Cardiac muscle cell (in vitro differentiated cells and primary cell): Measurements from ENCODE around the gene FLAD1. TPM values are rescaled to one million over a fixed set of nuclear protein-coding genes. Genes with fewer than 3 reads are reported as not detected.

ENCODE experiments used
- DNase-seq, 2 donors: peaks; one replicate each; pipeline versions ENCODE4 v3.0.0 to v3.0.0-alpha.2; 2010 to 2017; ENCODE audit warnings: low read depth in 1 of 2, low spot score in 1 of 2
- H3K27ac ChIP-seq: fragments of 200-600 bp; sonication (generic); 2 replicates; pipeline ENCODE4 v1.5.1; 2016
- H3K27me3 ChIP-seq: fragments of 200-600 bp; sonication (generic); 2 replicates; pipeline ENCODE4 v1.6.0; 2016; ENCODE audit warnings: control low read depth
- H3K36me3 ChIP-seq: fragments of 200-600 bp; sonication (generic); 2 replicates; pipeline ENCODE4 v1.5.1; 2016; ENCODE audit warnings: control low read depth
- H3K4me1 ChIP-seq: fragments of 200-600 bp; sonication (generic); 2 replicates; pipeline ENCODE4 v1.8.1; 2017; ENCODE audit warnings: low read depth, mild to moderate bottlenecking, mixed run types
- H3K4me3 ChIP-seq: fragments of 200-600 bp; sonication (generic); 2 replicates; pipeline ENCODE4 v1.5.1; 2016; ENCODE audit warnings: mild to moderate bottlenecking
- H3K9me3 ChIP-seq: fragments of 200-600 bp; sonication (generic); 2 replicates; pipeline ENCODE4 v1.5.1; 2017; ENCODE audit warnings: low read depth, mild to moderate bottlenecking, control low read depth
- CTCF ChIP-seq: IDR thresholded peaks from 2 replicates; pipeline ENCODE4 v1.5.1; 2012; ENCODE audit warnings: low read depth, mild to moderate bottlenecking, low read length
- polyA plus RNA-seq: library from polyadenylated mRNA; unstranded; fragments of >200 nt; fragmentation: Nextera tagmentation; extraction: Ambion mirVana; gene quantifications from 2 replicates; pipeline ENCODE4 v1.2.1, GENCODE V29; 2016
- total RNA-seq: library from RNA; depleted of rRNA; stranded (reverse); fragments of >200 nt; gene quantifications from 2 replicates; pipeline ENCODE4 v1.2.3, GENCODE V29; 2016

Gene FLAD1
- total and polyA plus RNA-seq, 2 experiments from 2014 or later: 34.3 to 60.8 TPM

DNA sequence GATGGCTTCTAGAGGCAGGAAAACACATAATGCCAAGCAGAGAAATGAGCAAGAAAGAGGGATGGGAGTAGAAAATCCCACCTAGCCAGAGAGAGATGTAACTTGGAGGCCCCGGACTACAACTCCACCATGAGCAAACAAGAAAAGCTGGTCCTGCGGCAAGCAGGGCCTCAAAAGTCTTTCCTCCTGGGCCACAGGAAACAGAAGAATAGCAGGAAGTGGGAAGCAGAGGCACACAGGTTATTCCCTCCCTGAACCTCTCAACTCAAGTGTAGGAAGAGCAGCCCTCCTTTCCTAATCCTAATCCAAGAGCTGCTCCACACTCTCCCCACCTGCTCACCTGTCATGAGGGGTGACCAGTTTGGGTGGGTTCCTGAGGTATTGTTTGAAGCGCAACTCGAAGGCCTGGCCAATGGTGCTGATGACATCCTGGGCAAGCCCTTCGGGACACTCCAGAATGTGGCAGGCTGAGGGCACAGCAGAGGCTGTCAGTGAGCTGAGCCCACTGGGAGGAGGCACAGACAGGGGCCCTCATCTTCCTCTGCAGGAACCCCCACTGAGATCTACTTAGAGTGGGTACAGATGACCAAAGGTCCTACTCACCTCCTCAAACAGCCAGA, 15.7 kb upstream of the FLAD1 start:
- Histone ChIP-seq H3K9me3 (no peaks in the 10 kb centered on the region), H3K4me3 (no peak overlapping the region), H3K4me1 (peaks cover 24% of the 10 kb centered on the region), H3K27ac (no peak overlapping the region), H3K27me3 (no peaks in the 10 kb centered on the region), H3K36me3 (peaks cover 12% of the 10 kb centered on the region)
- no peak for TF ChIP-seq CTCF
- DNase-seq: no peak

- H3K9me3 ChIP-seq: no peaks in the 10 kb centered on the region
- H3K36me3 ChIP-seq: peaks cover 12% of the 10 kb centered on the region
- no peak for TF ChIP-seq CTCF
- H3K27ac ChIP-seq: peak overlapping the region; percentile 3
- no peaks in the 10 kb centered on the region for H3K27me3 ChIP-seq
- no peak for DNase-seq
- H3K4me1 ChIP-seq: peaks cover 30% of the 10 kb centered on the region
- H3K4me3 ChIP-seq: no peak overlapping the region
These were observed 14.4 kb upstream of the FLAD1 start for GRCh38 chr1:154968731-154969130.

DNA sequence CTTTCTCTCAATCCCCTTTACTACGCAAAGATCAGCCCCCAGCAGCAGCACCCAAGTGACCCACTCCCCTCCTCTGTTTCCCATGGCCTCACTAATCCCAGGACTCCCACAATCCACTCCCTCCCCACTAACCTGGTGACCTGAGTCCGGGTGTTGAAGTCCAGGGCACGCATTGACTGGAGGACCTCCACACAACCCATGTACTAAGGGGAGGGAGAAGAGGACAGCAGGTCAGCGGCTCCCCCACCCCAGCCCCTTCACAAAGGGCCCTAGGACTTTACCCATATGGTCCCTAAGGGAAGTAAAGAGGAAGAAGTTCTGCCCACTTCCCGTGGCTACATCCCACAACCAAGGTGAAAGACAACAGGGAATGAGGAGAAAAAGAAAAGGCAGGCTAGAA, 13.9 kb upstream of the FLAD1 start:
- TF ChIP-seq CTCF: no peak
- Histone ChIP-seq H3K9me3 (no peaks in the 10 kb centered on the region), H3K36me3 (peaks cover 12% of the 10 kb centered on the region), H3K27me3 (no peaks in the 10 kb centered on the region), H3K4me1 (peaks cover 30% of the 10 kb centered on the region), H3K27ac (no peak overlapping the region), H3K4me3 (no peak overlapping the region)
- DNase-seq: no peak

DNA sequence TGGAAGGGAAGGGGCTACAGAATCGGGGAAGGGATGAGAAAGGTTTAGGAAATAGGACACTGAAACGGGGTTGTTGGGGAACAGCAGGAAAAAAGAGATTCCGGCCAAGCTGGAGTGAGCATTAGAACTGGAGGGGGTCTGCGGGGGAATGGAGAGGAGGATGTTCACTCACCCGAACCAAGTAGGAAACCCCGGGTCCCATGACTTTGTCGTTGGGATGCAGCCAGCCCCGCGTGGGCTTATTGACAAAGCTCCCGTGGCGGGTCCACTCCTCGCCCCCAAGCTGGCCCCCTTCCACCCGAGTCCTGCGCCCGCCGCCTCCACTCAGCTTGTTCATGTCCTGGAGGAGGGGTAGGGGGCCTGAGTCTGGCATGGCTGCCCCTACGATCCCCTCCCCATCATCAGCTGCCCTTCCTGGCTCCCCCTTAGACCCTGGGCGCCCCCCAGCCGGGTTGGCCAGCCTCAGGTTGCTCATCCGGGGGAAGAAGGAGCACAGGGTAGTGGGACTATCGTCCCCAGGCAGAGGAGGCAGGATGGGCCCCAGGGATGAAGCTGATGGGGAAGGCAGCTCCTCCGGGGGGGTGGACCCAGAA, 13.2 kb upstream of the FLAD1 start:
- no peak for DNase-seq
- H3K27me3 ChIP-seq: no peaks in the 10 kb centered on the region
- H3K9me3 ChIP-seq: no peaks in the 10 kb centered on the region

DNA sequence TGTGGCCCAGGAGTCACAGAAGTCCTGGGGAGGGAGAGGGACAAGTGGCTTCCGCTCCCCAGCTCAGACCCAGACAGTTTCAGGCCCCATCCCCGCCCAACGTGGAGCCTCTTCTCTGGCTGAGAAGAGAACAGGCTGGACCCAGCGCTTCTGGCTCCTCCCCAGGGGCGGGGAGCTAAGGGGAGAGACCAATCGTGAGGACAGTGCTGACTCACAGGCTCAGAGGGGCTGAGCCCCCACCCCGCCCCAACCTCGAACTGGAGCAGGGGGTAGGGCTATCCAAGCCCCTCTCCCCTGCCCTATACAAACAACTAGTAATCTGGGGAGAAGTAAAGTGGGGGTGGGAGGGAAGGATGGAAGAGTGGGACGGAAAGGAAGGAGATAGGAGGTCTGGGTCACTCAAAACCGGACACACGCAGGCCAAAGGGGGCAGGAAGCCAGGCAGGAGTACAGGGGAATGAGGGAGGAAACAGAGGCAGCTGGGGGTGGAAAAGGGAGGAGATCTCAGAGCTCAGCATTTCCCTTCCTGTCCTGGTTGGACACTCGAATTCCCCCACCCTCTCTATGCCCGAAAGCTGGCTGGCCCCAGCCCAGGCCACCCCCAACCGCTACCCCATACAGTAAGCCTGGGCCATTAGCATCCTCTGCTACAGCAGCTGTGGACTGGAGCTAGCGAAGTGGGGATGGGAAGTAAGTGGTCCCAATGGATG, 12.4 kb upstream of the FLAD1 start, which contains the start of gene SHC1:
Gene SHC1, minus strand, starts transcription at position 117 of the 710 bp plus-strand sequence. CDS start 221 bp downstream, outside the sequence.
- Histone ChIP-seq H3K36me3 (peaks cover 12% of the 10 kb centered on the region), H3K27me3 (no peaks in the 10 kb centered on the region), H3K4me1 (peaks cover 31% of the 10 kb centered on the region), H3K9me3 (no peaks in the 10 kb centered on the region), H3K4me3 (peak within 1 kb of the TSS; percentile 17), H3K27ac (peak within 1 kb of the TSS; percentile 98)
- peak; percentile 87 to 97 for DNase-seq
- TF ChIP-seq CTCF: no peak

More for the DNA sequence above, 13.2 kb upstream of the FLAD1 start:
- peaks cover 30% of the 10 kb centered on the region for H3K4me1 ChIP-seq
- H3K36me3 ChIP-seq: peaks cover 12% of the 10 kb centered on the region
- no peak overlapping the region for H3K27ac ChIP-seq
- no peak for TF ChIP-seq CTCF
- H3K4me3 ChIP-seq: peak overlapping the region; percentile 17
